K562 (cell line): ENCODE data around the gene CHMP2A. TPM values are rescaled to one million over a fixed set of nuclear protein-coding genes. Genes with fewer than 3 reads are reported as not detected.

ENCODE experiments used
- CBFA2T3 ChIP-seq: fragments of 450-650 bp; IDR thresholded peaks from 2 replicates; pipeline ENCODE4 v1.6.1; 2017
- HNRNPUL1 ChIP-seq: fragments of 200-400 bp; formaldehyde crosslinking; IDR thresholded peaks from 2 replicates; pipeline ENCODE4 v1.6.1; 2017; ENCODE audit warnings: low read length
- IRF9 ChIP-seq: fragments of 450-650 bp; IDR thresholded peaks from 2 replicates; pipeline ENCODE4 v1.6.1; 2016; ENCODE audit warnings: missing biosample characterization, missing genetic modification characterization
- MBD1 ChIP-seq: fragments of 250-450 bp; sonication (Bioruptor Pico); IDR thresholded peaks from 2 replicates; pipeline ENCODE4 v1.8.0; 2022; ENCODE audit warnings: inconsistent platforms
- MCM2 ChIP-seq: fragments of 450-650 bp; IDR thresholded peaks from 2 replicates; pipeline ENCODE4 v1.6.1; 2017; ENCODE audit warnings: low read depth, mild to moderate bottlenecking
- MCM7 ChIP-seq, 2 experiments: fragments of 450-650 bp; IDR thresholded peaks; 2 replicates each; pipeline ENCODE4 v1.6.1; 2016 to 2018
- NCOA1 ChIP-seq: fragments of 450-650 bp; IDR thresholded peaks from 2 replicates; pipeline ENCODE4 v1.6.1; 2016; ENCODE audit warnings: low read depth
- NEUROD1 ChIP-seq: fragments of 150-350 bp; IDR thresholded peaks from 2 replicates; pipeline ENCODE4 v1.6.1; 2014; ENCODE audit warnings: borderline replicate concordance, low read length, low read depth; ENCODE audit not compliant: partially characterized antibody
- NR2C1 ChIP-seq, 2 experiments: fragments of 450-650 bp; IDR thresholded peaks; 2 replicates each; pipeline ENCODE4 v1.6.1; 2017; ENCODE audit warnings: mild to moderate bottlenecking in 2 of 2, antibody characterized with exemption in 1 of 2, inconsistent platforms in 1 of 2, missing compliant biosample characterization in 1 of 2, missing genetic modification characterization in 1 of 2
- NR4A1 ChIP-seq, 2 experiments: fragments of 250-450 bp in 1 of 2; fragments of 450-650 bp in 1 of 2; sonication (Bioruptor Pico) in 1 of 2; IDR thresholded peaks; 2 replicates each; pipeline versions ENCODE4 v1.4.0 to v1.6.1; 2016 to 2020; ENCODE audit warnings: mild to moderate bottlenecking in 2 of 2, missing compliant biosample characterization in 1 of 2, missing genetic modification characterization in 1 of 2, moderate library complexity in 1 of 2
- RBM39 ChIP-seq: fragments of 200-400 bp; formaldehyde crosslinking; optimal IDR thresholded peaks from 2 replicates; pipeline ENCODE3; 2018; ENCODE audit warnings: low read depth, low read length
- SIN3B ChIP-seq: fragments of 450-650 bp; IDR thresholded peaks from 2 replicates; pipeline ENCODE4 v1.6.1; 2017; ENCODE audit warnings: low read depth, mild to moderate bottlenecking, moderate library complexity
- SMAD3 ChIP-seq: fragments of 450-650 bp; formaldehyde crosslinking; conservative IDR thresholded peaks from 2 replicates; pipeline ENCODE4 v1.4.0; 2020; ENCODE audit warnings: mild to moderate bottlenecking
- SMARCE1 ChIP-seq: fragments of 450-650 bp; IDR thresholded peaks from 2 replicates; pipeline ENCODE4 v1.7.1; 2016; ENCODE audit warnings: mild to moderate bottlenecking
- SRF ChIP-seq, 2 experiments: fragments of 250-450, 450-650 bp in 1 of 2; sonication (Bioruptor Pico) in 1 of 2; sonication (generic) in 1 of 2; formaldehyde crosslinking; IDR thresholded peaks; 2 replicates each; pipeline versions ENCODE4 v1.5.0 to v1.5.1; 2020 to 2022; ENCODE audit warnings: mild to moderate bottlenecking in 1 of 2, missing genetic modification reagents in 1 of 2
- THAP7 ChIP-seq: fragments of 250-450 bp; sonication (Bioruptor Pico); IDR thresholded peaks from 2 replicates; pipeline ENCODE4 v1.5.0; 2021
- ZNF407 ChIP-seq: fragments of 450-650 bp; IDR thresholded peaks from 2 replicates; pipeline ENCODE4 v1.6.1; 2016; ENCODE audit warnings: low read depth
- polyA plus RNA-seq, 8 experiments: library from polyadenylated mRNA; depleted of rRNA in 4 of 8; stranded (reverse) in 5 of 8; unstranded in 3 of 8; fragments of >200 nt; fragmentation: Nextera tagmentation in 2 of 8; fragmentation: Illumina TruSeq in 1 of 8; extraction: Ambion mirVana in 2 of 8; extraction: Trizol in 1 of 8; gene quantifications; 2 replicates each; pipeline versions ENCODE4 v1.2.1 to v1.2.3, GENCODE V29; 2011 to 2014; ENCODE audit warnings: inconsistent platforms in 1 of 8, missing spikeins in 1 of 8
- total RNA-seq, 7 experiments: library from RNA; depleted of rRNA in 6 of 7; stranded (reverse); fragments of >200 nt in 6 of 7; fragmentation: Illumina TruSeq in 2 of 7; extraction: Trizol in 2 of 7; gene quantifications; 2 replicates each; pipeline versions ENCODE4 v1.2.1 to v1.2.3, GENCODE V29; 2011 to 2021; ENCODE audit warnings: low replicate concordance in 1 of 7

The CHMP2A gene
- total and polyA plus RNA-seq, 9 of the 15 experiments (the other 6 are each of a cell fraction or from before 2014, with no cell fraction given) = 57.6 to 159 (median 87.2) TPM

- TF ChIP-seq THAP7 (CRISPR knock-in tag) (no peak), NCOA1 (peak; percentile 72), SRF (CRISPR knock-in tag; IDR thresholded peaks at IDR 0.05) (0 out of 4 replicates have a peak, but pooled peaks of 1 of the 2 experiments have one; percentile 22), SMARCE1 (peak; percentile 44; the same call in 1 of the 2 replicates), MBD1 (CRISPR knock-in tag) (no peak), MCM7 (IDR thresholded peaks at IDR 0.05) (no peak), NR2C1 (IDR thresholded peaks at IDR 0.05) (no peak), NR2C1 (tag; IDR thresholded peaks at IDR 0.05) (no peak), RBM39 (no peak), NR4A1 (CRISPR knock-in tag; IDR thresholded peaks at IDR 0.05) (no peak), NR4A1 (tag; IDR thresholded peaks at IDR 0.05) (no peak), HNRNPUL1 (no peak), MCM2 (no peak), SIN3B (no peak), SMAD3 (CRISPR knock-in tag) (no peak), IRF9 (tag) (no peak), NEUROD1 (peak; percentile 19), CBFA2T3 (no peak), ZNF407 (no peak)
These were observed 10.9 kb downstream of the CHMP2A start, which contains the start of gene TRIM28 (continued) for GRCh38 chr19:58543826-58544590.
